GM12865 (cell line): ENCODE data around the gene ELL.

Source experiments
- DNase-seq: peaks from one replicate; pipeline ENCODE4 v3.0.0; 2010; ENCODE audit warnings: low read depth
- H3K4me3 ChIP-seq: 2 replicates; pipeline ENCODE4 v1.5.1; 2011; ENCODE audit warnings: mild to moderate bottlenecking, low read depth, low read length, control low read depth
- CTCF ChIP-seq: IDR thresholded peaks from 2 replicates; pipeline ENCODE4 v1.5.1; 2011; ENCODE audit warnings: low read length, control low read depth, low read depth, inconsistent platforms; ENCODE audit not compliant: insufficient read depth; ENCODE audit errors: missing control alignments

ELL gene

GRCh38 chr19:18501351-18501750 is 20.5 kb downstream of the ELL start:
- no peak for TF ChIP-seq CTCF
- DNase-seq, result no peak
- H3K4me3 ChIP-seq, result no peak overlapping the region

GRCh38 chr19:18500799-18501198 is 21.1 kb downstream of the ELL start:
- no peak overlapping the region for H3K4me3 ChIP-seq
- TF ChIP-seq CTCF, result no peak
- DNase-seq, result no peak

- DNase-seq, result no peak
- no peak for TF ChIP-seq CTCF
- H3K4me3 ChIP-seq, result no peak overlapping the region
Observed at GRCh38 chr19:18500376-18500775, 21.5 kb downstream of the ELL start.

- DNase-seq, result peak; percentile 35
- no peak for TF ChIP-seq CTCF
- no peak overlapping the region for H3K4me3 ChIP-seq
Observed at GRCh38 chr19:18499055-18499775, 22.7 kb downstream of the ELL start.

GRCh38 chr19:18496980-18497256 is 25.0 kb downstream of the ELL start:
- DNase-seq, result no peak
- TF ChIP-seq CTCF, result no peak
- no peak overlapping the region for H3K4me3 ChIP-seq

- H3K4me3 ChIP-seq, result no peak overlapping the region
- TF ChIP-seq CTCF, result no peak
- peak; percentile 69 for DNase-seq
Observed at GRCh38 chr19:18496167-18496979, 25.5 kb downstream of the ELL start.
